Left colon (tissue), 2 donors: ENCODE data around the gene CPA1. TPM values are rescaled to one million over a fixed set of nuclear protein-coding genes. Genes with fewer than 3 reads are reported as not detected.

ENCODE experiments used
- total RNA-seq, 2 donors: library from RNA; stranded (reverse); fragmentation: NEBNext Ultra II Directional; extraction: Animal tissue kit (Norgen Biotek cat#: 25700); gene quantifications; one replicate each; pipeline ENCODE4 v1.2.1, GENCODE V29; 2021
- donor health status: DM: no; HTN: no; CAD: no.
- donor health status: DM: yes; HTN: yes; CAD: no.

CPA1 gene
- total RNA-seq, 2 donors from 2014 or later = 4.8 TPM; not detected in 1

Other genes starting within 250 kb of the CPA1 start
- gene TMEM209, start 175.1 kb upstream of the CPA1 start, total RNA-seq = 10 to 100 TPM; 17.7 to 23.5 TPM
- gene SSMEM1, start 172.6 kb upstream of the CPA1 start, total RNA-seq = not detected
- gene CPA2, start 113.6 kb upstream of the CPA1 start, total RNA-seq = 1 to 10 TPM; 1.1 to 1.7 TPM
- gene CPA4, start 87.3 kb upstream of the CPA1 start, total RNA-seq = not detected
- gene CPA5, start 35.7 kb upstream of the CPA1 start, total RNA-seq = not detected
- gene CEP41, start 60.5 kb downstream of the CPA1 start, total RNA-seq = 1 to 10 TPM; 6.3 to 6.5 TPM
- 10 to 100 TPM; 44.3 to 47.7 TPM for gene MEST, start 111.6 kb downstream of the CPA1 start, total RNA-seq